GM13976 (cell line): ENCODE results near the gene PTPN3.
A peak's percentile ranks its signal among the peaks of the same experiment; 100 is the strongest.

Experiments
- DNase-seq: peaks from one replicate; pipeline ENCODE4 v3.0.0; 2012; ENCODE audit warnings: low spot score
- CTCF ChIP-seq: IDR thresholded peaks from 2 replicates; pipeline ENCODE4 v1.5.1; 2012; ENCODE audit warnings: borderline replicate concordance, mild to moderate bottlenecking; ENCODE audit not compliant: insufficient read depth; ENCODE audit errors: extremely low read depth, missing control alignments, control extremely low read depth
- in situ Hi-C: fragments of 300-500 bp; cut with MboI; formaldehyde crosslinking; loops from one replicate; pipeline ENCODE4 v1.12.0; 2022; ENCODE audit warnings: low sequenced_read_pairs, mixed read lengths, inconsistent platforms; ENCODE audit not compliant: unreplicated experiment

Gene PTPN3

GRCh38 chr9:109478051-109478563, 20.0 kb downstream of the PTPN3 start:
- no peak for DNase-seq
- TF ChIP-seq CTCF: no peak
- in situ Hi-C loops: no loop called here

- peak; percentile 44 for DNase-seq
- in situ Hi-C loops: no loop called here
- TF ChIP-seq CTCF: no peak
Measured at GRCh38 chr9:109477258-109478050, 20.7 kb downstream of the PTPN3 start.

- in situ Hi-C loops: no loop called here
- no peak for DNase-seq
- no peak for TF ChIP-seq CTCF
Measured at GRCh38 chr9:109476642-109477257, 21.4 kb downstream of the PTPN3 start.

GRCh38 chr9:109475526-109475925, 22.6 kb downstream of the PTPN3 start:
- TF ChIP-seq CTCF: no peak
- no peak for DNase-seq
- in situ Hi-C loops: no loop called here

- no peak for DNase-seq
- TF ChIP-seq CTCF: no peak
- in situ Hi-C loops: no loop called here
Measured at GRCh38 chr9:109474944-109475343, 23.2 kb downstream of the PTPN3 start.

GRCh38 chr9:109474170-109474569, 23.9 kb downstream of the PTPN3 start:
- in situ Hi-C loops: no loop called here
- no peak for DNase-seq
- TF ChIP-seq CTCF: no peak

- no peak for DNase-seq
- no peak for TF ChIP-seq CTCF
- in situ Hi-C loops: no loop called here
Measured at GRCh38 chr9:109473329-109473728, 24.8 kb downstream of the PTPN3 start.
